ENCODE data around the gene FMNL1. TPM values are rescaled to one million over a fixed set of nuclear protein-coding genes. Genes with fewer than 3 reads are reported as not detected.

The FMNL1 gene
- total RNA-seq, 1 donor from 2014 or later = 87.0 TPM

DNA sequence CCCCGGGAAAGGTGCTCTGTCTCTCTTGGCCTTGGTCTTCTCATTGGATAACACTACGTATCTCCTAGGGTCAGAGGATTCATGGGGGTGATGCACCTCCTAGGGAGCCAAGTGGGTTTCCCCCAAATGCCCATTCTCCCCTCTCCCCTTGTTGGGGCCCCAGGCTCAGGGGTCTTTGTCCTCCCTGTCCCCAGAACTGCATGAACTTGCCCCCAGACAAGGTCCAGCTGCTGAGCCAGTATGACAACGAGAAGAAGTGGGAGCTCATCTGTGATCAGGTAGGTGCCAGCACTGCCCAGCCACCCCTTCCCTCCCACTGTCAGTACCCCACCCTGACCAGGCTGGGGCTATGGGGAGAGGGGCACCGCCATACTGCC is 8.7 kb downstream of the FMNL1 start:
- DNase-seq = no peak
- H3K27me3 ChIP-seq (ENCODE audit: low read depth) = no peaks in the 10 kb centered on the region
- TF ChIP-seq, protein P1, sequence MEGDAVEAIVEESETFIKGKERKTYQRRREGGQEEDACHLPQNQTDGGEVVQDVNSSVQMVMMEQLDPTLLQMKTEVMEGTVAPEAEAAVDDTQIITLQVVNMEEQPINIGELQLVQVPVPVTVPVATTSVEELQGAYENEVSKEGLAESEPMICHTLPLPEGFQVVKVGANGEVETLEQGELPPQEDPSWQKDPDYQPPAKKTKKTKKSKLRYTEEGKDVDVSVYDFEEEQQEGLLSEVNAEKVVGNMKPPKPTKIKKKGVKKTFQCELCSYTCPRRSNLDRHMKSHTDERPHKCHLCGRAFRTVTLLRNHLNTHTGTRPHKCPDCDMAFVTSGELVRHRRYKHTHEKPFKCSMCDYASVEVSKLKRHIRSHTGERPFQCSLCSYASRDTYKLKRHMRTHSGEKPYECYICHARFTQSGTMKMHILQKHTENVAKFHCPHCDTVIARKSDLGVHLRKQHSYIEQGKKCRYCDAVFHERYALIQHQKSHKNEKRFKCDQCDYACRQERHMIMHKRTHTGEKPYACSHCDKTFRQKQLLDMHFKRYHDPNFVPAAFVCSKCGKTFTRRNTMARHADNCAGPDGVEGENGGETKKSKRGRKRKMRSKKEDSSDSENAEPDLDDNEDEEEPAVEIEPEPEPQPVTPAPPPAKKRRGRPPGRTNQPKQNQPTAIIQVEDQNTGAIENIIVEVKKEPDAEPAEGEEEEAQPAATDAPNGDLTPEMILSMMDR (IDR thresholded peaks at IDR 0.05) = no peak
- peaks cover 66% of the 10 kb centered on the region for H3K4me1 ChIP-seq
- H3K36me3 ChIP-seq = peaks cover 10% of the 10 kb centered on the region
- peak overlapping the region; percentile 81 for H3K27ac ChIP-seq
- ATAC-seq = no peak
- no peaks in the 10 kb centered on the region for H3K9me3 ChIP-seq
- no peak overlapping the region for H3K4me3 ChIP-seq
- intact Hi-C loops (cut with DNase I) = no loop called here

DNA sequence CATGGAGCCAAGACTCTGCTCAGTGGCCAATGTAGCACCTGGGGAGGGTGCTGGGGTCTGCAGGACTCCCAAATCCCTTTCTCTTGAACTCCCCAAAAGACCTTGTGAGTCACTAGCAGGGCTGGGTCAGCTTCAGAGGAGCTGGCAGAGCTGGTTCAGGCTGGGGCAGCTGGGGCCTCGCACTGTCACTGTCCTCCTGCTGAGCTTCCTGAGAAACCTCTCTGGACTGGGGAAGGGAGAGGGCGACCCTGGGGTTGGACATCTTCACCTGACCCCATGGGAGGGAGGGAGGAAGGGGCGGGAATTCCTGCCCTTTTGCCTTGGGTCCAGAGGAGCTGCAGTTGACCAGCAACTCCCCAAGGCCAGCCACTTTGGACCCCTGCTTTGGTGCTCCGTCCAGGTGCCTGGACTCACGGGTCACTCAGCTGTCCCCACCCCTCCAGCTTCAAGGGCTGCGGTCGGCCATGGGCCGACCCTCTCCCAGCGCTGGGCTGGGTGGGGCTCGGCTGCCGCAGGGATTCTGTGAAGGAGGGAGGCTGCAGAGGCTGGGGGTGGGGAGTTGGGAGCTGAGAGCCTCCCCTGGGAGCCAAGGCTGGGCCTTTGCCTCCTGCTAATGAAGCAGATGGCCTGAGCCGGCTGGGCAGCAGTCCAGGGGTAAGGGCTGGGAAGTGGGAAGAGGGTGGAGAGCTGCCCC is 9.2 kb downstream of the FMNL1 start:
- no peak for DNase-seq

DNA sequence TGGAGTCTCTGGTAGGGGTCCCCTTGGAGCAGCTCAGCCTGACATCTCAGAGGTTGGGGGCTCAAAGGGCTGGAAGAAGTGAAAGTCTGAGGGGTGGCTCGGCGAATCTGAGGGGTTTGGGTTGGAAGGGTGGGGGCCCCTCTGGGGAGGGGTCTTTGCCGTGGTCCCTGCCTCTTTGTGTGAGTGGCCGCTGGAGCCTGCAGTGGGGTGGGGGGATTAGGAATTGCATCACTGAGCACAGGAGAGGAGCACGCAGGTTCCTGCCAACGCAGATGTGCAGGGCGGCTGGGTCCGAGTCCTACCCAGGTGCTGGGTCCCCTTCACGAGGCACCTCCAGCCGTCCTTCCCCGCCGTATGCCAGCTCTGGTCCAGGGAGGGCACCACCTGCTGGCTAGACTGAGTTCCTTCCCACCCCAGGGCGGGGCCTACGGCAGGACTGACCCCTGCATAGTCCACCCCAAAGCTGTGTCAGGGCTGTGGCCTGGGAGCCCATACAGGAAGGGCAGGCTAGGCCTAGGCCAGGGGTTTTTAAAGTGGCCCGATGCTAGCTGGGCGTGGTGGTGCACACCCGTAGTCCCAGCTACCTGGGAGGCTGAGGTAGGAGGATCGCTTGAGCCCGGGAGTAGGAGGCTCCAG is 9.9 kb downstream of the FMNL1 start:
- H3K4me1 ChIP-seq = peaks cover 54% of the 10 kb centered on the region
- no peak overlapping the region for H3K4me3 ChIP-seq
- DNase-seq (no peak), ATAC-seq (no peak)
- TF ChIP-seq, protein P1 (IDR thresholded peaks at IDR 0.05) = peak; percentile 31
- intact Hi-C loops (cut with DNase I) = no loop called here
- peaks cover 16% of the 10 kb centered on the region for H3K36me3 ChIP-seq
- H3K27ac ChIP-seq = peak overlapping the region; percentile 31
- H3K27me3 ChIP-seq (ENCODE audit: low read depth) = no peaks in the 10 kb centered on the region
- H3K9me3 ChIP-seq = no peaks in the 10 kb centered on the region

More for the DNA sequence above, 9.2 kb downstream of the FMNL1 start:
- Histone ChIP-seq H3K4me1 (peaks cover 61% of the 10 kb centered on the region), H3K27me3 (ENCODE audit: low read depth) (no peaks in the 10 kb centered on the region), H3K4me3 (no peak overlapping the region), H3K9me3 (no peaks in the 10 kb centered on the region), H3K36me3 (peaks cover 10% of the 10 kb centered on the region), H3K27ac (peak overlapping the region; percentile 81)
- intact Hi-C loops (cut with DNase I) = no loop called here
- TF ChIP-seq, protein P1 (IDR thresholded peaks at IDR 0.05) = no peak
- no peak for ATAC-seq

DNA sequence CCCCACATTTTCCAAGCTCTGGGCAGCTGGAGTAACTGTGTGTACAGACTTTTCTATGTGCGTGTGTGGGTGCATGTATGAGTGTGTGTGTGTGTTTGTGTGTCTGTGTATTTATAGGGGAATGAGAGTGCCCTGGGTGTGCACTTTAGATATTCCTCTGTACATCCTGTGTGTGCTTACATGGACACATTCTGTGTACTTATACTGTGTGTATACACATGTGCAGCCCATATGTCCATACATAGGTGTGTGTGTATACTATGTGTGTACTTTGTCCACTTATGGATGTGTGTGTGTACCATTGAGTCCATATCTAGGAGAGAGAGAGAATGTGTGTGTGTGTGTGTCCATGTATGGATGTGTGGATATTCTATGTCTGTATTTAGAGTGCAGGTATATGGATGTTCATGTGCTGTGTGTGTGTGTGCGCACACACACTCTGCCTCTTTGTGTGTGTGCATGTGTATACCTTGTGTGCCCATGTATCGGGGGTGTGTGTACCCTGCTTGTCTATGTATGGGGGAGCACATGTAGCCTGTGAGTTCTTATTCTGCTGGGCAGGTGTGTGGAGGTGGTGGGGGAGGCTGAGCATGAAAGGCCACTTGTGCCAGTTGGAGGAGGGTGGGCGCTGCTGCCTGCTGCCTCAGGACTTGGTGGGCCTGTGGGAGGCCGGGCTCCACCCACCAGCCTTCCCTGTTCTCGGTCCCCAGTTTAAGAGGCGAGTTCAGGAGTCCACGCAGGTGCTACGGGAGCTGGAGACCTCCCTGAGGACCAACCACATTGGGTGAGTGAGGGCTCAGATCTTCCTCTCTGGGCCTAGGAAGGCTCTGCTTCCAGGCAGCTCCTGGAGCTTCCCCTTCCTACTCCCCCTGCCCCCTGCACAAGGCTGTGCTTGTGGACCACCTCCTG is 11.1 kb downstream of the FMNL1 start:
- Histone ChIP-seq H3K4me1 (peaks cover 43% of the 10 kb centered on the region), H3K4me3 (no peak overlapping the region), H3K27me3 (ENCODE audit: low read depth) (no peaks in the 10 kb centered on the region), H3K9me3 (no peaks in the 10 kb centered on the region), H3K36me3 (peaks cover 28% of the 10 kb centered on the region), H3K27ac (no peak overlapping the region)
- intact Hi-C loops (cut with DNase I) = no loop called here
- ATAC-seq (no peak), DNase-seq (no peak)
- TF ChIP-seq, protein P1 (IDR thresholded peaks at IDR 0.05) = no peak

DNA sequence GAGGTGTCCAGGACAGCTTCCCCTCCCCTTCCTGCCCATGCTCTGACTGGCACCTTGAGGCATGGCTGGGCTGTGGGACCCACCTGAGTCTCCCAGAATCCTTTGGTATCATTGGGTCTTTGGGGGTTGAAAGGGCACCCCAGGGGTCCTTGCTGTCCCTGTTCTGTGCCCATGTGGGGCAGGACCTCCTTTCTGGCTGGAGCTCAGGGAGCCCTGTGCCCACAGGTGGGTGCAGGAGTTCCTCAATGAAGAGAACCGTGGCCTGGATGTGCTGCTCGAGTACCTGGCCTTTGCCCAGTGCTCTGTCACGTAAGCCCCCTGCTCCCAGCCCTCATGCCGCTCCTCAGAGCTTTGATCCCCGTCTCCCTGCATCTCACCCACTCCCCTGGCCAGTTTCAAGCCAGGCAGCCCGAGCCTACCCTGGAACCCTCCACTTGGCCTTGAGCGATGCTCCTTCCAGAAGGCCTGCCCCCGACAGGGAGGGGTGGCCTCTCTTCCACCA is 11.8 kb downstream of the FMNL1 start:
- TF ChIP-seq, protein P1 (IDR thresholded peaks at IDR 0.05) = no peak
- no peak for DNase-seq
- intact Hi-C loops (cut with DNase I) = no loop called here
- peaks cover 33% of the 10 kb centered on the region for H3K36me3 ChIP-seq
- H3K4me3 ChIP-seq = no peak overlapping the region
- no peak for ATAC-seq
- peaks cover 36% of the 10 kb centered on the region for H3K4me1 ChIP-seq
- H3K27ac ChIP-seq = no peak overlapping the region
- no peaks in the 10 kb centered on the region for H3K9me3 ChIP-seq
- no peaks in the 10 kb centered on the region for H3K27me3 ChIP-seq (ENCODE audit: low read depth)

All from lower lobe of right lung (tissue), 2 donors.